HCT116 (cell line): Measurements from ENCODE around the gene BUB3. TPM values are rescaled to one million over a fixed set of nuclear protein-coding genes. Genes with fewer than 3 reads are reported as not detected.

Experiments
- ATAC-seq: fragments of 200-7000 bp; cut with Tn5 transposase; 2 replicates; pipeline ENCODE4 v1.9.1; 2020; ENCODE audit warnings: mild to moderate bottlenecking, moderate library complexity
- BruUV-seq: library from RNA; stranded (reverse); fragments of 400-500 nt; replicated peaks from 2 replicates; lab custom pipeline; 2021; lab: Mats Ljungman, UMichigan
- CTCF ChIA-PET: fragments of 300-600 bp; sonication (Branson Sonifier 250); formaldehyde crosslinking; loops from one replicate; lab custom pipeline; 2021; ENCODE audit warnings: antibody characterized with exemption; lab: Charles Lee
- POLR2A ChIA-PET: fragments of 300-600, 350-600 bp; sonication (Branson Sonifier 250); formaldehyde crosslinking; loops from one replicate; lab custom pipeline; 2021; ENCODE audit warnings: antibody characterized with exemption; lab: Charles Lee
- RAD21 ChIA-PET, 2 experiments: fragments of 300-600 bp; sonication (Branson Sonifier 250); formaldehyde crosslinking; loops; one replicate each; lab custom pipeline; 2023; ENCODE audit warnings: low total read pairs in 2 of 2; ENCODE audit not compliant: uncharacterized antibody in 2 of 2, unreplicated experiment in 2 of 2, low non-redundant PET in 1 of 2; lab: Charles Lee
- DNase-seq: peaks from one replicate; pipeline ENCODE4 v3.0.0-alpha.2; 2010; ENCODE audit warnings: low read depth, low spot score
- H2AFZ ChIP-seq: fragments of 200-600 bp; shearing (Covaris generic), sonication (generic); 2 replicates; pipeline ENCODE4 v1.6.1; 2017; ENCODE audit warnings: low read depth, mixed run types, mixed read lengths, antibody characterized with exemption, low read length; ENCODE audit not compliant: poor library complexity, severe bottlenecking
- H3K27ac ChIP-seq: 2 replicates; pipeline ENCODE4 v1.5.1; 2012; ENCODE audit warnings: low read depth, low read length
- H3K27me3 ChIP-seq: fragments of 200-600 bp; sonication (generic); 2 replicates; pipeline ENCODE4 v1.6.1; 2016; ENCODE audit warnings: mixed run types, low read length, mixed read lengths; ENCODE audit not compliant: insufficient read depth
- H3K36me3 ChIP-seq, 2 experiments: fragments of 200-500 bp in 1 of 2; fragments of 200-600 bp in 1 of 2; sonication (Bioruptor generic) in 1 of 2; sonication (generic) in 1 of 2; 2 replicates each; pipeline versions ENCODE4 v1.5.1 to v1.6.1; 2014 to 2016; ENCODE audit warnings: low read length in 2 of 2, inconsistent platforms in 1 of 2, mixed read lengths in 1 of 2, mixed run types in 1 of 2; ENCODE audit not compliant: insufficient read depth in 2 of 2, control insufficient read depth in 1 of 2
- H3K4me1 ChIP-seq, 2 experiments: fragments of 200-600 bp in 1 of 2; sonication (generic) in 1 of 2; 2 replicates each; pipeline versions ENCODE4 v1.5.1 to v1.6.1; 2012 to 2017; ENCODE audit warnings: low read length in 2 of 2, inconsistent platforms in 1 of 2, mild to moderate bottlenecking in 1 of 2, mixed read lengths in 1 of 2, mixed run types in 1 of 2, moderate library complexity in 1 of 2; ENCODE audit not compliant: insufficient read depth in 2 of 2, control insufficient read depth in 1 of 2
- H3K4me2 ChIP-seq: fragments of 200-600 bp; sonication (generic); 2 replicates; pipeline ENCODE4 v1.6.1; 2017; ENCODE audit warnings: mixed run types, low read length, mixed read lengths
- H3K4me3 ChIP-seq, 2 experiments: fragments of 200-600 bp in 1 of 2; sonication (generic) in 1 of 2; replicated peaks in 1 of 2; 2 replicates each; pipeline ENCODE4 v1.5.1; 2011 to 2016; ENCODE audit warnings: low read length in 2 of 2, control low read depth in 1 of 2, low read depth in 1 of 2, mild to moderate bottlenecking in 1 of 2, mixed read lengths in 1 of 2, mixed run types in 1 of 2
- H3K79me2 ChIP-seq: fragments of 200-600 bp; sonication (generic); 2 replicates; pipeline ENCODE4 v1.6.1; 2017; ENCODE audit warnings: mild to moderate bottlenecking, mixed run types, low read length, moderate library complexity, mixed read lengths; ENCODE audit not compliant: insufficient read depth
- H3K9ac ChIP-seq: fragments of 200-600 bp; sonication (generic); 2 replicates; pipeline ENCODE4 v1.6.1; 2016; ENCODE audit warnings: low read length, mixed read lengths
- H3K9me2 ChIP-seq: fragments of 200-600 bp; sonication (generic), shearing (Covaris generic); 2 replicates; pipeline ENCODE4 v1.6.1; 2017; ENCODE audit warnings: mixed run types, mild to moderate bottlenecking, moderate library complexity; ENCODE audit not compliant: insufficient read depth
- H3K9me3 ChIP-seq, 2 experiments: fragments of 200-500 bp in 1 of 2; fragments of 200-600 bp in 1 of 2; sonication (Bioruptor generic) in 1 of 2; sonication (generic) in 1 of 2; 2 replicates each; pipeline ENCODE4 v1.6.1; 2014 to 2017; ENCODE audit warnings: low read length in 2 of 2, mixed read lengths in 2 of 2, inconsistent platforms in 1 of 2, low read depth in 1 of 2, mild to moderate bottlenecking in 1 of 2, mixed run types in 1 of 2, moderate library complexity in 1 of 2; ENCODE audit not compliant: control insufficient read depth in 1 of 2, insufficient read depth in 1 of 2
- H4K20me1 ChIP-seq: fragments of 200-600 bp; sonication (generic), shearing (Covaris generic); 2 replicates; pipeline ENCODE4 v1.6.1; 2017; ENCODE audit warnings: mixed run types, mild to moderate bottlenecking, moderate library complexity; ENCODE audit not compliant: insufficient read depth
- EGR1 ChIP-seq: IDR thresholded peaks from 2 replicates; pipeline ENCODE4 v1.6.1; 2012; ENCODE audit warnings: low read depth
- RAD21 ChIP-seq: IDR thresholded peaks from 2 replicates; pipeline ENCODE4 v1.6.1; 2012; ENCODE audit warnings: low read depth, mild to moderate bottlenecking
- ZBTB33 ChIP-seq: IDR thresholded peaks from 2 replicates; pipeline ENCODE4 v1.6.1; 2011; ENCODE audit warnings: mild to moderate bottlenecking, low read length, moderate library complexity; ENCODE audit not compliant: insufficient replicate concordance; ENCODE audit errors: extremely low read depth
- intact Hi-C: fragments of 100-400 bp; cut with micrococcal nuclease; formaldehyde crosslinking; loops from 2 replicates; pipeline ENCODE4 v1.10.0; 2022
- total RNA-seq: library from RNA; stranded (reverse); gene quantifications from one replicate; pipeline ENCODE4 v1.2.1, GENCODE V29; 2021; ENCODE audit not compliant: unreplicated experiment

Gene BUB3
- total RNA-seq, 1 experiment from 2014 or later, result 271 TPM

GRCh38 chr10:123146894-123147634 is 7.1 kb upstream of the BUB3 start:
- intact Hi-C loops, result no loop called here
- CTCF ChIA-PET, result no interaction called here

More at GRCh38 chr10:123146894-123147634, 7.1 kb upstream of the BUB3 start:
- DNase-seq, result no peak
- Histone ChIP-seq H3K9me2 (no peaks in the 10 kb centered on the region), H3K4me3 (no peak overlapping the region), H4K20me1 (no peaks in the 10 kb centered on the region), H2AFZ (no peak overlapping the region), H3K4me2 (no peak overlapping the region), H3K79me2 (no peaks in the 10 kb centered on the region), H3K9ac (no peak overlapping the region), H3K27ac (no peak overlapping the region), H3K27me3 (no peaks in the 10 kb centered on the region), H3K9me3 (no peaks in the 10 kb centered on the region), H3K36me3 (no peaks in the 10 kb centered on the region), H3K4me1 (no peaks in the 10 kb centered on the region)
- ATAC-seq, result no peak
- BruUV-seq, result no TSS peak
- TF ChIP-seq EGR1, result no peak
- no peak for TF ChIP-seq ZBTB33
- TF ChIP-seq RAD21, result no peak
- POLR2A ChIA-PET, result no interaction called here
- RAD21 ChIA-PET, result no interaction called here
